ENCODE data around the gene AP3S2.

DNA sequence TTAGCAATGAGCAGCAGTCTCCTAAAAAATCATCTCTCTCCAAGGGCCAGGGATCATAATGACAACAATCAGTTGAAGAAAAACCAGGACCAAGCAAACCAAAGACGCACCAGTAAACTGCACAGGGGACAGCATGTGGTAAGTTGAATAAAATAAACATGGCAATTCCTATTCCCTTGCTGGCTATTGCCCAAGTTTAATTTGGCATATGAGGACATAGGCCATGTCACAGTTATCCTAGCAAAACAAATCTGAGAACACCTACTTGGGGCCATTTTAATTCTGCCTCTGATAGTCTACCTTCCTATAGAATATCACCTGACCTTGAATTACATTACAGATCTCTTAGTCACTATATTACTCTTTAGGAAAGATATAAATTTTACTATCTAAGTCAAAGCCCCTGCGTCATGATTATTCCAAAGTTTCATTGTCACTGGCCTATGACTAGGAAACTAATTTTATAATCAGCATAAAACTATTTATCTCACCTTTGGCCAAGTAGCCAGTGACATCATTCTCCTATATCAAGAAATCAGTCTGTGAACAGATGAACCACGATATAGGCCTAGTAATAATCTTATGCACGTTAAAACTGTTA lies 23.0 kb downstream of the AP3S2 start:
- TF ChIP-seq GATA3 (IDR thresholded peaks at IDR 0.05; ENCODE audit: low read depth, low read length), result no peak
- no peak for TF ChIP-seq GATA2 (IDR thresholded peaks at IDR 0.05; ENCODE audit: low read depth, low read length)

Measured in SH-SY5Y (cell line).